ENCODE data around the gene PXK.

Gene PXK

DNA sequence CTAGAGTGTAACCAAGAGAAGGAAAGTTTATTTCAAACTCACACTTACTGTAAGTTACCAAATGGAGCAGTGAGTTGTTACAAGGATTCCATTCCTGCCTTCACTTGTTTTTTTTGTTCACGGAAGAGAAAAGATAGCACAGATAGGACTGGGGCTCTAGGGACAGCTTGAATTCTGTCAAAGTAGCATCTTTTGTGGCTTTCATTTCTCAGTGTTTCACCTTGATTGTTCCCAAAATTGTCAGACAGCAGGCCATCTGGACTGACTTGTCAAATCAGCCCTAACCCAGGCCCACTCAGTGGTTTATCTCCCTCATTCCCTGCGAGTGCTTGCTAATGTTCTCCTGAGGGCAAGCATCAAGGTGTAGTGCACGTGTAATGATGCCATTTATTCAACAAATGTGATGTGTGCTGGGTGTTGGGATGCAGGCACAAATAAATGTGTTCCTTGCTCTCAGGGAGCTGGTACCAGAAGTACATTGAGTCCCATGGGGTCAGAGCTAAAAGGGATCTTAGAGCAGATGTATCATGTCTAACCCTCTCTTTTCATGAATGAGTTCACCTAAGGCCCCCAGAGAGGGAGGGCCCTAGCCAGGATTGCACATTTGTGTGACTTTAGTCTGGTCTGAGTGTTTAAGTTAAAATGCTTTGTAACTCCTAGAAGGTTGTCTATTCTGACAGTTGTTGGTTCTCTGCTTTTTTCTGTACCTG lies 51.8 kb downstream of the PXK start:
- no peak for FAIRE-seq

DNA sequence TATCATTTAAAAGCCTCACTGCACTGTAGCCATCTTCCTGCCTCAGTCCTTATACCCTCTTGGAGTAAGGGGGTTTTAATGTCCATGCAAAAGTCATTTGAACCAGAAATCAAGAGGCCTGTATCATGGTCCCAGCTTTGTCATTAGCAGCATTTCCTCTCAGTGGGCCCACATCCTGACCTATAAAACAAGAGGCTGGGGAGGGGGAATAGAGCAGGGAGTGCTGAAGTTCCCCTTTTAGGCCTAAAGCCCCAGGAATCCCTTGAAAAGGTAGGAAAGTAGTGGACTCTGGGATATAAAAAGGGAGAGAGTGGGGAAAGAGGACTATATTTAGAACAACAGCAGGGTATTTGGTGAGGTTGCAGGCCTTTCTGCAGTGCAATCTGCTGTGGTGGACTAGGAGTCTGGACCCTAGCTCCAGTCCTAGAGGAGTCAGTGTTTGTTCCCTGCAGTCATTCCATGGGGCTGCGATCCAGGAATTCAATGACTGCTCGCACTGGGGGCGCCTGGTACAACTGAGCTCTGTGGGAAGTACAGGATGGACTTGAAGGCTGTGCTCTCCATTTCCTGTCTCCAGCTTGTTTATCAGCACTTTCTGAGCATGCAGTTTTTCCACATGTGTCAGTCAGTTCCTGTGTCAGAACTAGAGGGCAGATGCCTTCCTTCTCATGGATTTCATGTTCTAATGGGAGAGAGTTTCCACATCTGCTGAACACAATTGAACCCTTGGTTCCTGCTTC lies 54.1 kb downstream of the PXK start:
- FAIRE-seq, result no peak

DNA sequence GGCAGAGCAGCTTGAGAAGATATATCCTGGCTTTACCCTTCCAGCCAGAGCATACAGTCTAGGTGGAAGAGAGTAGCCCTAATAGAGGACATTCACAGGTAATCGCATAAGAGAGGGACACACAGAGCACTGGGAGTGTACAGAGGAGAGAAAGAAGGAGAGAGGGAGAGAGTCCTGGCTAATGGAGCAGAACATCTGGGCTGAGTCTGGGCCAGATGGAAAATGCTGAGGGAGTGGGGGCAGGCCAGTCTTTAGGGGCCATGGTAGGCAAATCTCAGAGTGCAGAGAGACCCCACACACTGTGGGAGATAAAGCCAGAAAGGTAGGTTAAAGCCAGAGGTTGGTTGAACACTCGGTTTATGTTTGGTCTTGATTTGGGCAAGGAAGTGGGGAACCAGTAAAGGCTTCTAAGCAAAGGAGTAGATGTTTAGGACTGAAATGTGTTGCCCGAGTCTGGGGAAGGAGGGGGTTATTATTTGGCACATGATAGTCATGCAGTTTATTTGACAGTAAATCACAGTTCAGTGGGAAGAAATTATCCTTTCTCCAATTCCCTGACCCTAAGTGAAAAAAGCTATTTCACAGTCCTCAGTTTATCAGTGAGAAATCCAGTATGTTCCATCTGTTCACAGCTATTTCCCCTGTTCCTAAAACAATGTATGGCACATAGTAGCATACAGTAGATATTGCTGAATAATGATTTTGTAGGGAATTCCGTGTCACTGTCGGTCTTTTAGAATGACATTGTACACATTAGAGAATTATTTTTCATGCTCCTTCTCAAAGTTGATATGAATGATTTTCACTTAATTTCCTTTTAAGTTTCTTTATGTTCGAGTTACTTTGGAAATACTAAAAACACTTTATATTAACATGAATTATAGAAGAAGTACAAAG lies 55.2 kb downstream of the PXK start:
- no peak for FAIRE-seq

DNA sequence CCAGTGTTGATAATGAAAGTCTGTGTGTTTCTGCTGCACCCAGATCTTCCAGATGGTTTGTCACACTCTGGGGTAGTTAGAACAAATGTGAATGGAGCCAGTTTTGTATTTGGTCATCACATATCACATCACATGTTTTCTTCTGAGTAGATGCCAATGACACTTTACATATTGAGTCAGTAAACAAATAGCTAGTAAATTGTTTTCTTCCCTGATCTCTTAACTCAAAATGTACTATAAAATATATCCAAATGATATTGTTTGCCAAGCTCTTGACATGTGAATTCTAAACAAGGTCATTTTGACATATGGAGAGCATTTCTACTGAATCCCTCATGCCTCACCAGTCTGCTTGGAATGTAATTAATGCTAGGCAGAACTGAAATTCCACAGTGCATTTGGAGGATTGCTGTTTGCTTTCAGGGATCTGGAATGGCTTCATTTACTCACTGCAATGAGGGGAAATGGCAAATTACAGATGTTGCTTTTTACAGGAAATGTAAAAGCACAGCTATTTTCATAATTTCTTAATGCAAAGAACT lies 55.9 kb downstream of the PXK start:
- FAIRE-seq, result peak; percentile 99

DNA sequence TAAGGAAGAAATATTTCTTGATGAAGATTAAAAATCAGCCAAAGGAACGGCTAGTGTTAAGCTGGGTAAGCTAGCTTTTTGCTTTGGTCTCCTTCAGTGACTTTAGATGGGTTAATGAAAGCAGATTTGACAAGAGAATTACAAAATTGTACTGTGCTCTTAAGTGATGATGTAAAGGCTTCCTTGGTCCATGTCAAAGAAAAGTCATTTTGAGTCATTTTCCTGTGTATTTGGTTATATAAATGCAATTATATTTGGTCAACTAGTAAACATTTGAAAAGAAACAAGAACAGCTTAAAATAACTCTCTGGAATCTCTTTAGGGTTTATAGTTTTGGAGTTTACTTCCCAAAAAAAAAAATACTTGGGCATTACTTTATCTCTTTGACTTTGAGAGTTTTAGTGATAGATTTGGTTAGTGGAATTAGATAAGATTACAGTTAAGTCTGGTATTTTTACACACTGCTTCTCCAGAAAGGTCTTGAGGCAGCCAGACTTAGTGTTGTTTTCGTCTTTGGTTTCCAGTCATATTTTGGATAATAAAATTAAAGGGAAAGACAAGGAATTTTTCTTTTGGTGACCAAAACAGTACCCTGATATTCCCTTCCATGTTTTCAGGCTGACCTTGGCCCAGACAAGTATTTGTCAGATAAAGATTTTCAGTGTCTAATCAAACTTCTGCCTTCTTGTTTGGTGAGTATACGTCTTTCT lies 58.6 kb downstream of the PXK start:
- FAIRE-seq, result peak; percentile 88

DNA sequence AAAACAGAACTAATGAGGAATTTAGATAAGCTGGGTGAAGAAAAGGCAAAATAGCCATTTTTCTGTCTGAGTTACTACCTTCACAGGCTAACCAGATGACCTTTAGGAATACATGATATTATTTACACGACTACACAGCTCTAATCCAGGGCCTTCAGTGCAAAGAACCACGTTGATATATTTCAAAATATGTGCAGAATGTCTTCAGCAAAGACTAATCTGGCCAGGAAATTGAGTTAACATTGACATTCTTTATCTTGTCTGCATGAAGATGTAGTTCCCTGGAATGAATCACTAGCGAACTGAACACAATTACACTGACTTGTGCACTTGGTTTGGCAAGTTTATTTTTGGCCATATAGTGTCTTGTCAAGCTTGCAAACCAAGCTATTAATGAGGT lies 59.5 kb downstream of the PXK start:
- no peak for FAIRE-seq

DNA sequence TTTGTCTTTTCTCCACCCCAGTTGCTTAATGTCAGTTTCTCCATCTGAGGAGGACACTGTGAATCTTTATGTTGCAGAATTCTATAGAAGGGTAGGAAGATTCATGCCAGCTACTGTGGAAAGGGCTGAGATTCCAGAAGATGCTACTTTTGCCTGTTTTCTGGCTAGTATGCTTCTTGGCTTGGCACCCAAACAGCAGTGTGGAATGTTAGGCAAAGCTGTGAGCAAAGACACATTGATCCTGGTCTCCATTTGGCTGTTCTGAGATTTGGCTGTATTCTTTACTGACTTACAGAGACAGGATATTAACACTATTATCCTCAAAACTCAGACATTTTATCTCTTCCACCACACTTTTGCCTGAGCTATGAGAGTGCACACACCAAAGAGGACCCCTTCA lies 61.6 kb downstream of the PXK start:
- FAIRE-seq, result no peak

DNA sequence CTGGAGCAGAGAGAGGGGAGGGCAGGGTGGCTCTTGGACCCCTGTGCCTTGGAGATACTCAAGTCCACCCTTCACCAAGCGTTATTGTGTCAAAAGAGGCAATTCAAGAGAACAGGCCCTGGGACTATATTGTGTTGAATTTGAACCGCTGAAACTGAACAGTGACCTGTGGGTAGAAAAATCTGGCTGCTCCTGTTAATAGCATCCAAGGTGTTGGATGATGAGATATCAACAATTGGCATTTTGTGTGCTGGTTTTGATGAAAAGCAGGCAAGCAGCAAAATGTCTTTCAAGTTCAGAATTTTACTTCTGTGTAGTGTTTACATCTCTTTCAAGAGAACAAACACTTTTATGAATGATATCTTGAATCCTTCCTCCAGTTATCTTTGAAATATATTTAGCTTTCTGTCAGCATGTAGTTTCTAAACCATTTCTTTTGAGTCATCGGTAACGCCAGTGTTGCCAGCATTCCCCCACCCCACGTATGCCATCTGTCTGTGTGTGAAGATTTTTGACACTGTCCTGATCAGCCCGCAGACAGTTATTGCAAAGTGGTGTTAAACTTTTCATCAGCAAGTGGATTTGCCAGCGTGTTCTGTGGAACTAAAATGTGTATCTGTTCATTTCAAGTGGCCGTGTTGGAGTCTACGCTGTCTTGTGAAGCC lies 66.1 kb downstream of the PXK start:
- FAIRE-seq, result no peak

DNA sequence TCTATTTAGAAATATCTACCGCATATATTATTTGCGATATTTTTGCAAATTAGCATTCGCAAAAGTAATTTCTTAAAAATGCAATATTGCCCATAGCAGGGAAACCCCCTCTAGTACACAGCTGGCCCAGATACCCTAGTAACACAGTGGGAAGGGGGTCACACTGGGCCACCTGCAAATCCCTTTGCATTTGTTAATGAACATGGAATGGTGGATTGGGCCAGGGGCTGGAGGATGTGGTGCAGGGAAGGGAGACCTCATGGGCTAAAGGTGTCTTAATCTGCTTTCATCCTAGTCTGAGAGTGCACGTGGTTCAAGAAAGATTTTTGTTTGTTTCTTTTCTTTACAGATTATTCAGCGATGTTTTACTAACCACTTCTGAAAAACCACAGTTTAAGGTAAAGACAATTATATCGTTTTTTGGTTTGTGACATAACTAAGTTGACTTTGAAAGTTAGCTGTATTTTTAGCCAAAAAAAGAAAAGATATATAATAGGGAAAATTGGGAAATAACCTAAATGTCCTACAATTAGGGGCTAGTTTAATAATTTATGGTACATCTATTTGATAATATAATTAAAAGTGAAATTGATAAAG lies 70.9 kb downstream of the PXK start:
- peak; percentile 35 for FAIRE-seq

DNA sequence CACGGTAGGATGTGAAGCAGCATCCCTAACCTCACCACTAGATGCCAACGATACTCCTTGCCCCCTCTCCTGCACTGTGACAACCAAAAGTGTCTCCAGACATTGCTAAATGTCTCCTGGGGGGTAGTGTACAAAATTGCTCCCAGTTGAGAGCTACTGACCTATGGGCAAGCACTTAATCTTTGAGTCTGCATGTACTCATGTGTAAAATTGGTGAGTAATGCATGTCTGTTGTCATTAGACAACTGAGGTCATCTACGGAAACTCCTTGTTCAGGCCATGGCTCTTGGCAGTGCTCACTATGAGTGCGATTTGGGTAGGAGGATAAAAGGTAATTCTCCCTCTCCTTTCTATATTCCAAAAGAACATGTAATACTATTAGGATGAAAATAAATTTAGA lies 71.7 kb downstream of the PXK start:
- FAIRE-seq, result no peak

DNA sequence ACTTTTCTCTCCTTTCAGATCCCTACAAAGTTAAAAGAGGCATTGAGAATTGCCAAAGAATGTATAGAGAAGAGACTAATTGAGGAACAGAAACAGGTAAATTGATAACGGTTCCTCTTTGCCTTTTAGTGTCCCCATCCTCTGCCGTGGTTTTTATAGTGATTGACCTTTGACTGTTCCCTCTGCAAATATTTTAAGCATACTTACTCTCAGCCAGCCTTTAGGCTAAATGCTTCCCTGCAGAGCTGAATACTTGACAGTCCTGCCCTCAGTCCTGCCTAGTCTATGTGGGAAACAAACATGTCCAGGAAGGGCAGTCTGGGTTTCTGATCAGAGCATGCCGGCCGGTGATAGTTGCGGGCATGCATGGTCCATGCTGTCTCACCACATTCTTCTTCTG lies 76.2 kb downstream of the PXK start:
- FAIRE-seq, result no peak

DNA sequence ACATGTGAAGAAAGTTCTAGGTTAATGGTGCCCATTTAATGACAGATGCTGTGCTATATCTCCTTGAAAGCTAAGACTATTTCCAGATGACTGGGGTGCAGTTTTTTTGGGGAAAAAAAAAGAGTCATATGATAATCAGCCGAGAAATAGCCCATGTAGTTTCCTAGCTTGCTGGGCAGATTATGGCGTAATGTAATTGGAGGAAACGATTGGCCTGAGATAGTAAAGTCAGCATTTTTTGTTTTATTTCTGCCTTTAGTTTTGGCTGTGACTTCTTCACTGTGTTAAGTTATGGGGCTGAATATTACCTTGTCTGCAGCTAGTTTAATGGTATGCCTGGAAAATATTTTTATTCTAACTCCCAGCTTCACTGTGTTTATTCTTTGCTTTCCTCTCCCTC lies 77.0 kb downstream of the PXK start:
- no peak for FAIRE-seq

DNA sequence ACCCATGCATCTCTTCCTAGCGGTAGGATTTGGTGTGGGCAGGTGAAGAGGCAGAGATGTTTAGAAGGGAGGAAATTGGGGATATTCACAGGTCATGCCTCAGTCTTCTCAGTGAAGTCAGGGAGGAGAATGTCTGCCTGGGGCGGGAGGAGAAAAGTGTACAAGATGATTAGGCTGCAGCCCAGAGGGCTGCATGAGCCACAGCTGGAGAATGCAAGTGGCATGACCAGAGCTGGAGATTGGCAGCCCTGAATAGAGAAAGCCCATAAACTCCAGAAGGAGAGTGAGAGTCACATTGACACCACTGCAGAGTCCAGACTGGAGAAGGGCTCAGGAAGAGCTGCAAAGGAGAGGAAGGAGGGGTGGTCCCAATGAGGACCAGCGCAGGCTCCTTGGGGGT lies 78.3 kb downstream of the PXK start:
- no peak for FAIRE-seq

DNA sequence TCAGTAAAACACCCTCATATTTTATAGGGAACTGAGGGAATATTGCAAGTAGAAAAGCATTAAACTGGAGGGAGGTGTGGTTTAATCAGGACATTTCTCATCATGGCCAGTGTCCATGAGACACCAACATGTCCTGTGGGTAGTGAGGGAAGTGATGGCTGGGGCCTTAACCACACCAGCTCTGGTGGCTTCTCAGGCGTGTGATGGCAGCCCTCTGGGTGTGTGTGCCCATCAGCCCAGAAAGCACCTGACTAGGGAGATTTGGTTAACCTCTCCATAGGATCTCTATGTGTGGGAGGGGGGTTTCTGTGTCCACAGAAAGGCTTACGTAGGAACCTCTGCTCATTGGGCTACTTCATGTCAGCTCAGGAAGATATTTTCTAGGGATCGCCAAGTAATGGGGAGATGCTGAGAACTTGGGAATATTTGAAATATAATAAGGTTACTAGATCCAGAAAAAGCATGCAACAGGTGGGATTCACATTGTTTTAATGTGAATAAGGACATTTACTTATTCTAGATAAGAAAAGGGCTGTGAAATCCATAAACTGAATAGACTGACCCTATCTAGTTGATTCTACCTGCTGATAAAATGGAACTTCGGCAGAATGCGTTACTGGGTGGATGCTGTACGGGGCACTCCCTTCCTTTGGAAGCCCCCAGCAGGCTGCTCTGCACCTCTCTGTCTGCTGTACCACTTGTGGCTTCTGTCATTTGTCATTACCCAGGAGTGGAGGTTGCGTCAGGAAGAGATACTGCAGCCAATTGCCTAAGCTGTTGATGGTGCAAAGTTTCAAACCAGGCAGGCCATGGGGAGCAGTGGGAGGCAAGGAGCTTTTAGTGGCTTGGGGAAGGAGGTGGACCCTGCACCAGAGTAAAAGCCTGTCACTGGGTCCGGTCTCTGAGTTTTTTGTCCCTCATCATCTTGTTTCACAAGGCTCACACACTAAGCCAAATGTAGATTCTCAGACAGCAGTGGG lies 79.4 kb downstream of the PXK start:
- FAIRE-seq, result no peak

DNA sequence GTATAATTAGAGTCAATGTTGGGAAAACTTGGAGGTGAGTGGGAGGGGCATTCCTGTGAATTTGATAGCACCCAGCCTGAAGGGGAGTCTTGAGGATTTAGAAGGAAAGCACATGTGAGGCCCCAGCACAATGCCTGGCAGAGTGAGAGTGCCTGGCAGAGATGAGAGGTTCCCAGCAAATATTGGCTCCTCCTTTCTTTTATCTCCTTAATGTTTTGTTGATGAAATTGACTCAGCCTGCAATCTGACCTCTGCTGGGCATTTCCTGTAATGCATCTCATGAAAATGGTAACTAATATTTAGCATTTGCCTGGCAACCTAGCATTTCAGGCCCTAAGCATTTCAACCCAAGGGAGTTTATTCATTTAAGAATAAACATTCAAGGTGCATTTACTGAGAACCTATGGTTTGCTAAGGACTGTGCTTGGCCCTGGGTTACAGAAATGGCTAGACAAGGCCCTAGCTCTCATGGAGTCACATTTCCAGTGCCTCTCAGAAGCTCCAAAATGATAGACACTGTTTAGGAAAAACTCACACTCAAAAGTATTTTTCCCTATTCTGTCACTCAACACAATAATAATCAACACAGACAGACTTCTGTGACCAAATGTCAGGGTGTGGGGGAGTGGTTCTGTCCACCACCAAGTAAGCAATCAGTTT lies 82.0 kb downstream of the PXK start:
- FAIRE-seq, result peak; percentile 82

DNA sequence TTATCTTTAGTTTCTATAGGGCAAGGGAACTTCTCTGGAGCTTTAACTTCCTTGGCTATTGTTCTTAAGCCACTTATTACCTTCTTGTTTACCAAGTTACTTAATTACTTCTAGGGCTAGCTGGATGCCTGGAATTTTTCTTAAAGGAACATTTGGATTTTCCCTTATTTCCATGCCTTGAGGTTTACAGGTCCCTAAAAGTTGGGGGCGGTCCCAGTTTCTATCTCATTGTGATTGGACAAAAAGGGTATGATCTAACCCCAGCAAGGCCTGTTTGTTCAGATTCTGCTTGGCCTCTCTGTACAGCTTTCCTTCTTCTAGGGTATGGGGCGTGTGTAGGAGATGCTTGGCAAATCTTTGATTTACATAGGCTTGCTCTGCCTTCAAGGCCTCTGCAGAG lies 83.5 kb downstream of the PXK start:
- FAIRE-seq, result no peak

DNA sequence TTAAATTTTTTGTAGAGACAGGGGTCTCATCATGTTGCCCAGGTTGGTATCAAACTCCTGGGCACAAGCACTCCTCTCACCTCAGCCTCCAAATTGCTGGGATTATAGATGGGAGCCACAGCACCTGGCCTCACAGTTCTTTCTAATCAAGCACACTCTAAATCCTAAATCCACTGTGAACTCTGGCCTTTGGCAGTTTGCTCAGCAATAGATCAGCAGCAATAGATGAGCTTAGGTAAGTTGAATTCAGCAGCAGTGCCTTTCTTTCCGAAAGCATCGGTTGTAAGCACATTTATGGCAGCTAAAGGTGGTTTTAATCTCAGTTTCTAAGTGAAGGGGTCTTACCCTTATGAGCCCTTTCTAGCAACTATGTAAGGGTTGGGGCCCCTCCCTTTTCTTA lies 84.4 kb downstream of the PXK start:
- FAIRE-seq, result no peak

DNA sequence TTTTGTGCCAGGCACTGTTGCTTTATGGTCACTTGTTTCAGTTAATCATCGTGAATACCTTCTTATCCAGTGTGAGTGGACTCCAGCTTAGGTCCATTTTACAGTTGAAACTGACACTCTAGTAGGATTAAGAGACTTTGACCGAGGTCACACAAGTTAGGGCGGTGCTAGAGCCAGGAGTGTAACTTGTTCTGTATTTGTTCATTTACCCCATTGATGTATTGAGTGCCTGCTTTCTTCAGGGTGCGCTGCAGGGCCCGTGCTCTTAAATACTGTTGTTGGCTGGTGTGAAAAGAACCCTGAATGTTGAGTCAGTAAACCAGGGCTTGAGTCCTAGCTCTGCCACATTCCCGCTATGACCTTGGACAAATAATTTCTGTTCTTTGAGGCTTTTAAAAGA lies 85.5 kb downstream of the PXK start:
- no peak for FAIRE-seq

DNA sequence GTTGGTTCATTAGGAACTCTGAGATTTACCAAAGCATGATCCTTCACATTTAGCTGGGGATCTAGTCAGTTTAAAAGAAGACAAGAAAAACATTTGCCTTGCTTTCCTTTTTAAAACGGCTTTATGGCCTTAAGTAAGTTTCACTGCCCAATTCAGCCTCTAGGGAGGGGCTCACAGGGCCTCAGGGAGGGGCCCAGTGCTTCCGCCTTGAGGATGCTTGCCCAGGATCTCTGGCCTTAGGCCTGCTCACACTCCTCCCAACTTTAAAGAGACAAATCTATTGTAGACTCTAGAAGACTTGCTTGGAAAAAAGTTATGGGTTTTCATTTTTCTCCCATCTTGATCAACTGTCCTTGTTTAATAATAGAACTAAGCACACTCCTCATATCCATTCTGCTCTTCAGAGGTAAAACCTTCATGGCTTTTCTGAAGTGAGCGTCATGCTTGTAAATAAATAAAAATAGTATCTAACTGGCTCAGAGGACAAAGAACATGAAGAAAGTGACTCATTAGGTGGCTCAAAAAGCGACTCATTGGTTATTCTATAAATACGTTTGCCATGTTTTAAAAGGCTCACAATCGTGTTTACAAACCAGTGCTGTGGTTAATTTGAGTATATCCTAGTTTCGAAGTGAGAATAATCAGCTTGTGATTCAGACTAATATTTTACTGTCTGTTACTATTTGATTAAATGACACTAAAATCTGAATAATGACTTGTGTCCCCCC lies 87.3 kb downstream of the PXK start:
- no peak for FAIRE-seq

Measured in endometrium (tissue), 2 donors.